GM18508 (cell line): ENCODE results near the gene SLC22A12.

Experiments used
- ATAC-seq: cut with Tn5 transposase; IDR thresholded peaks from one replicate; pipeline ENCODE4 v1.9.1; 2021; ENCODE audit warnings: moderate number of reproducible peaks; ENCODE audit not compliant: insufficient read depth, unreplicated experiment

Gene SLC22A12

GRCh38 chr11:64620381-64620971 is 29.5 kb downstream of the SLC22A12 start:
- no peak for ATAC-seq

- no peak for ATAC-seq
Observed at GRCh38 chr11:64621283-64622019, 30.4 kb downstream of the SLC22A12 start.

DNA sequence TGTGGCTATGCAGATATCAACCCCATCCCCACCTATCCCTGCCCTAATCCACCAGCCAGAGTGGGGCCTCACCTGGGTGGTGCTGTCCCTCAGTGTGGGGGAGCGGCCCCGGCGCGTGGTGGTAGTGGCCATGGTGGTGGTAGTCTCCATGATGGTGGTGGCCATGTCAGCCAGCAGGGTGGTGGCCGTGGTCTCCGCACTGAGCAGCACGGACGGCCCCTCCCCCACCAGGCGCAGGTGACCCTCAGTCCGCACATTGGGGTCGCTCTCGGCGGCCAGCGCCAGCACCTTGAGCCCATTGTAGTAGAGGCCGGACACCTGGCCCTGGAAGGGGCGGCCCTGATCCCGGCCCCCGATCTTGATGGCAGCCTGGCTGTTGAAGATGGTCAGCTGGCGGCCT is 31.7 kb downstream of the SLC22A12 start:
- no peak for ATAC-seq

DNA sequence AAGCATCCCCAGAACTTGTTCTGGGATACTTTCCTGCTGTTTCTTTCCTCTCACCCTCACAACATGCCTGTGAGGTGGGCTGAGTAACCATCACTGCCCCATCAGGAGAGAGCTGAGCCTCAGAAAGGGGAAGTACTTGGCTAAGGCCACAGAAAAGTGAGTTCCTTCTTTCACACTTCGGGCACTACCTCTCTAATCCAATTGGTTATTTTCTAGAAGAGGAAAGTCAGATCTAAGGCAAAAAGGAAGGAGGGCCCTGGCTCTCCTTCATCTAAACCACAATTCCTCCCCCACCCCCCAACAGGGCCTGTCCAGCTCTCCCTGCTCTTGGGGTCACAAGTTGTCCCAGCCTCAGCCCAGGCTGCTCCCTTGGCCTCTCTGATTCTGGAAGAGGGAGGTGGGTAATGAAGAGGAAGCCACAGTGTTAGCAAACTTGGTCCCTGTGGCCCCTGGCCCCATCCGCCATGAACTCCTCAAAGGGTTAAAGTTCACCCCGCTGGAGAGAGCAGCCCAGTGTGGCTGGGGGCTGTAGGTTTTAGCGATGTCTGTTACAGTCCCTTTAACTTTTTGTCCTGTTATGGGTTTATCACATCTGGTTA is 34.0 kb downstream of the SLC22A12 start:
- no peak for ATAC-seq

DNA sequence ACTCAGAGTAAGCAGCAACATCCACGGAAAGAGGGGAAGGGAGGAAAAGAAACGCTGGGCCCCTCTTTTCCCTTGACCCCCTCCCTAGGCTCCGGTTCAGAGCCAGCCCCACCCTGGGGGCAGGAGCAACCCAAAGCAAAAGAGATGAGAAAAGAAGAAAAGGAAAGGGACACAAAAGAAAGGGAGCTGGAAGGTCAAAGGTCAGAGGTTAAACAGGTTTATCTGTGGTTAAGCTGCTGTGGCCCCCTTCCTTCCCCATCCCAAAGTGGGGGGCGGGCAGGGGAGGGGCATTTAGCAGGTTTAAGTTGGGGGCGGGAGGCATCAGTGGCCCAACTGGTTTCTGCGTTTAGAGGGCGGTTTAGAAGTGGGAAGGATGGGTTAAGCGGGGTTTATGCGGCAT is 35.6 kb downstream of the SLC22A12 start:
- no peak for ATAC-seq

DNA sequence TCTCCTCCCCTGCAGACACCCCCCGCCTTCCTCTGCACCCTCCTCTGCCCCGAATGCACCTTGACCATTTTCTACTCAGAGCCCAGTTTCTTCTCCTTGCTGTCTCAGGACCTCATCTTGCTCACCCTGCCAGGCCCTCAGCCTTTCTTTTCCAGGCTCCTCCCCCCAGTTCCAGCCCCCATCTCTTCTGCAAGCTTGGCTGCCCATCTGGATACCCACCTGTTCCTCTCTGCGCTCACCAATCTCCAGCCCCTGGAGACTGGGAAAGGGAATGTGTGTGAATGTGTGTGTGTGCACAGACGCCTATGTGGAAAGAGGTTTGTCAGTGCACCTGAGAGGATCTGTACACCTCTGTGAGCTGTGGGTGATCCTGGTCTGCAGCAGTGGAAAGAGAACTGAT is 36.4 kb downstream of the SLC22A12 start:
- ATAC-seq, result no peak

GRCh38 chr11:64628596-64628995 is 37.6 kb downstream of the SLC22A12 start:
- ATAC-seq, result no peak

DNA sequence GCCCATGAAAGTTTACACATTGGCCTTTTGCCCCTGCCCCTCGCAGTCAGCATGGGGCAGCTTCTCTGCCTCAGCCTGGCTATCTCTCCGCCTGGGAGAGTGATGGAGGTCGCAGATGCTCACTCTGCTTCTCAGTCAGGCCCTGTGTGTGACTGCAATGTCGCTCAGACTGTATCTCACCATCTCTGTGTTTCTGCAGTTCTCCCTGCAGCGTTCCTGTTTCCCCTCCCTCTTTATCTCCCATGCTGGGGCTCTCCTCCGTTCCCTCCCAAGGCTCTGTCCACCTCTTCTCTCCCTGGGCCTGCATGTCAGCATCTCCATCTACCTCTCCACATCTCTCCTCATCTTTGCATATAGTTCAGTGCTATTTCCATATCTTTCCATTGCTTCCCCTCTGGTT is 38.1 kb downstream of the SLC22A12 start:
- ATAC-seq, result no peak

DNA sequence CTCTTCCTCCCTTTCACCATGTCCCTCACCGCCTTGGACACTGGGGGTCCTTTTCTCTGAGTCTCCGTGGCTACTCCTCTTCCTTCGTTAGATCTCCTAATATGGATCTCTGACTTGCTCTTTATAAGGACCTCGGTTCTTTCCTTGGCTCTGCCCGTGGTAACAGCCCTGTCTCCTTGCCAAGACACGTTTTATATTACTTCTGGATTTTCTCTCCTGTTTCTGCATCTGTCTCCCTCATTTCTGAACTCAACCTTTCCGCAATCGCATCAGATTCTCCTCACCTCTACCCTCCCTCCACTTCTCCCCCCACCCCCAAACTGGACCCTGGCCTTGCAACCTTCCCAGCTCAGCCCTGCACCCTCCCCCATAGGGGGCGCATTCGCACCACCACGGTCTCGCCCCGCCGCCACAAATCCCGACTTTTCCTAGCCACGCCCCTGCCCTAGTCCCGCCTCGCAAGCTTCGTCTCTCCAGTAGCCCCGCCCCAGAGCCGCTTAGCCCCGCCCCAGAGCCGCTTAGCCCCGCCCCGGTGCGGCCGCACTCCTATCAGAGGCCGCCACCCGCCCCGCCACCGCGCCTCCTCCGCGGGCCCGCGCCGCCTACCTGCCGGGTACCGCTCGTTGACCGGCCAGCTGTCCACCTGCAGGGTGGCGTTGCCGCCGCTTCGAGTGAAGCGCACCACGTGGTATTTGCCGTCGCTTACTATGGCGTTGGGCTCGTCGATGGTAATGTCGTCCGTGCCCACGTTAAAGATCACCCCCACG is 39.0 kb downstream of the SLC22A12 start:
- no peak for ATAC-seq

DNA sequence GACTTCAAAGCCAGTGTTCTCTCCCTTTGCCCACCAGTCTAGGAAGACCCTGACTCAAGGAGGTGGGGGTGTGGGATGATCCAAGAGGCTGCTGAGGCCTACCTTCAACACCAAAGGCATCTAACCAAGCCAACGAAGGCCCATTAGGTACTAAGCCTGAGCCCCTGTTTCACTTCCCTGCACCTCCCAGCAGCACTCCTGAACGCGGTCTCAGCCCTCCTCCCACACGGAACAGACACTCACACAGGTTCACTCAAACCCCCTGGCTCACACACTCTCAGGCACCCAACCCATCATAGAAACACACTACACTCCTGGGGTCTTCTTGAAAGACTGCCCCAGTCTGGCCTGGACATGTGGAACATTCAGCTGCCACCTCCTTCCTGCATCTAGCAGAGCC is 40.7 kb downstream of the SLC22A12 start:
- ATAC-seq, result no peak

- ATAC-seq, result no peak
Observed at GRCh38 chr11:64632237-64632636, 41.2 kb downstream of the SLC22A12 start.

DNA sequence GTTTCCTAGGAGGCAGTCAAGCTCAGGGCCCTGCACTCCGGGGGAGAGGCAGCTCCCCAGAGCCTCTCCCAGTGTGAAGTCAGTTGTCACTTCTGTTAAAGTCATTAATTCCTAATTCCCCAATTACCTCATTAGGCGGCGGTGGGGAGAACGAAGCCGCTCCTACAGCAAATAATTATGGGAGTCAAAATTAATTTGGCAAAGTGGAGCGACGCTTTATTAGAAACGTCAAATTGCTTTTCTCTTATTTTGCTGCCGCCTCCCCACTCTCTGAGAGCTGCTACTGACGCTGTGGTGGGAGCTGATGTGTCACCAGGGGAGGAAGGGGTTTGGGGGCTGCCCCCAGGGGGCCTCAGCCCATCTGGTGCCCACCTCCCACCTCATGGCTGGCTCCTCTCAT is 41.6 kb downstream of the SLC22A12 start:
- no peak for ATAC-seq

- no peak for ATAC-seq
Observed at GRCh38 chr11:64633555-64634159, 42.6 kb downstream of the SLC22A12 start.

- no peak for ATAC-seq
Observed at GRCh38 chr11:64637334-64638017, 46.5 kb downstream of the SLC22A12 start.

GRCh38 chr11:64638018-64638665 is 47.1 kb downstream of the SLC22A12 start:
- no peak for ATAC-seq

- no peak for ATAC-seq
Observed at GRCh38 chr11:64638829-64639228, 47.8 kb downstream of the SLC22A12 start.

- no peak for ATAC-seq
Observed at GRCh38 chr11:64639885-64640284, 48.9 kb downstream of the SLC22A12 start.

- ATAC-seq, result no peak
Observed at GRCh38 chr11:64641596-64642417, 50.8 kb downstream of the SLC22A12 start.

- no peak for ATAC-seq
Observed at GRCh38 chr11:64642418-64642735, 51.4 kb downstream of the SLC22A12 start.
